Body of pancreas (tissue), 4 donors: Measurements from ENCODE around the gene GTF2F2. TPM values are rescaled to one million over a fixed set of nuclear protein-coding genes. Genes with fewer than 3 reads are reported as not detected.

Experiments
- ATAC-seq: fragments of 150-250 bp; one replicate; pipeline ENCODE4 v1.9.1; 2016
- DNase-seq, 4 donors: peaks; one replicate each; pipeline ENCODE4 v3.0.0-alpha.2; 2019
- H3K27ac ChIP-seq, 4 donors: fragments of 200-600 bp; sonication (generic); 1 replicate in 3 of 4; 2 replicates in 1 of 4; pipeline versions ENCODE4 v1.5.1 to v1.6.1; 2016 to 2019; ENCODE audit warnings: mild to moderate bottlenecking in 1 of 4, mixed read lengths in 1 of 4, moderate library complexity in 1 of 4
- H3K27me3 ChIP-seq, 2 donors: fragments of 200-600 bp; sonication (generic); one replicate each; pipeline ENCODE4 v1.6.0; 2016; ENCODE audit warnings: mild to moderate bottlenecking in 1 of 2
- H3K36me3 ChIP-seq, 2 donors: fragments of 200-600 bp; sonication (generic); replicated peaks in 1 of 2; 2 replicates each; pipeline ENCODE4 v1.5.1; 2016; ENCODE audit warnings: low read depth in 2 of 2; ENCODE audit not compliant: insufficient read depth in 1 of 2
- H3K4me1 ChIP-seq: fragments of 200-600 bp; sonication (generic); one replicate; pipeline ENCODE4 v1.6.0; 2016
- H3K4me3 ChIP-seq, 2 donors: fragments of 200-600 bp; sonication (generic); 1 replicate in 1 of 2; 2 replicates in 1 of 2; pipeline ENCODE4 v1.5.1; 2016 to 2019
- H3K9me3 ChIP-seq, 3 donors: fragments of 200-600 bp; sonication (generic); 1 replicate in 2 of 3; 2 replicates in 1 of 3; pipeline ENCODE4 v1.5.1; 2016
- CTCF ChIP-seq, 7 experiments: fragments of 450-650 bp in 4 of 7; fragments of 200-600 bp in 3 of 7; sonication (generic) in 3 of 7; IDR thresholded peaks; one replicate each; pipeline ENCODE4 v1.5.1; 2016 to 2019; ENCODE audit warnings: antibody characterized with exemption in 7 of 7
- POLR2A ChIP-seq, 3 donors: fragments of 450-650 bp; IDR thresholded peaks; one replicate each; pipeline ENCODE4 v1.6.1; 2016; ENCODE audit warnings: antibody characterized with exemption in 3 of 3, mild to moderate bottlenecking in 2 of 3
- WGBS, 2 donors: methylation state at CpG; one replicate each; pipeline ENCODE4 v1.1.5; 2017; 5-methylcytosine and 5-hydroxymethylcytosine counted together
- intact Hi-C: fragments of 100-400 bp; cut with DNase I; formaldehyde crosslinking; loops from one replicate; pipeline ENCODE4 v1.15.1; 2023
- total RNA-seq, 2 donors: library from RNA; depleted of rRNA; stranded (reverse); fragments of >200 nt; gene quantifications; one replicate each; pipeline ENCODE4 v1.1.0, GENCODE V29; 2016

Gene GTF2F2
- 1 to 10 TPM; 5.9 to 9.6 TPM for total RNA-seq

- no peaks in the 10 kb centered on the region for H3K36me3 ChIP-seq
- H3K27me3 ChIP-seq = no peaks in the 10 kb centered on the region
- no peaks in the 10 kb centered on the region for H3K9me3 ChIP-seq
- intact Hi-C loops = no loop called here
- H3K4me1 ChIP-seq = peaks cover 19% of the 10 kb centered on the region
- peak in 2 of 7 experiments; percentile 10 to 12 for TF ChIP-seq CTCF (IDR thresholded peaks at IDR 0.05)
- peak in 2 of 3 donors; percentile 61 to 62 for TF ChIP-seq POLR2A (IDR thresholded peaks at IDR 0.05)
- DNase-seq = peak; percentile 88 to 92 (median 91)
- 0 to 1% methylated on average over 34 to 53 of the region's 53 CpGs for WGBS, 2 donors
- peak; percentile 96 for ATAC-seq
- peak within 1 kb of the TSS; percentile 30 to 75 for H3K4me3 ChIP-seq
- H3K27ac ChIP-seq = peak within 1 kb of the TSS; percentile 66 to 87 (median 80)
Observed at GRCh38 chr13:45119991-45120864, at the start of gene GTF2F2. TSS of gene GTF2F2 (plus strand) at chr13:45120510. CDS start at chr13:45120656, 146 bp downstream.

GRCh38 chr13:45073809-45074208 is 46.5 kb upstream of the GTF2F2 start:
- TF ChIP-seq CTCF (IDR thresholded peaks at IDR 0.05) (no peak), POLR2A (IDR thresholded peaks at IDR 0.05) (no peak)
- DNase-seq (no peak), ATAC-seq (no peak)
- H3K9me3 ChIP-seq = no peaks in the 10 kb centered on the region
- no peak overlapping the region for H3K27ac ChIP-seq
- 71 to 76% methylated on average over 4 of the region's 4 CpGs for WGBS, 2 donors
- H3K4me3 ChIP-seq = no peak overlapping the region
- H3K4me1 ChIP-seq = no peaks in the 10 kb centered on the region
- no peaks in the 10 kb centered on the region for H3K36me3 ChIP-seq
- intact Hi-C loops = no loop called here
- H3K27me3 ChIP-seq = no peaks in the 10 kb centered on the region

- intact Hi-C loops = no loop called here
- H3K4me1 ChIP-seq = no peaks in the 10 kb centered on the region
- H3K9me3 ChIP-seq = no peaks in the 10 kb centered on the region
- no peak overlapping the region for H3K4me3 ChIP-seq
- 65 to 81% methylated on average over 6 of the region's 6 CpGs for WGBS, 2 donors
- H3K27me3 ChIP-seq = no peaks in the 10 kb centered on the region
- ATAC-seq (no peak), DNase-seq (no peak)
- TF ChIP-seq CTCF (IDR thresholded peaks at IDR 0.05) = no peak
- TF ChIP-seq POLR2A (IDR thresholded peaks at IDR 0.05) = no peak
- H3K36me3 ChIP-seq = no peaks in the 10 kb centered on the region
- no peak overlapping the region for H3K27ac ChIP-seq
Observed at GRCh38 chr13:45074721-45075120, 45.6 kb upstream of the GTF2F2 start.

- intact Hi-C loops = no loop called here
- H3K27ac ChIP-seq = no peak overlapping the region
- DNase-seq = no peak
- no peak for ATAC-seq
- H3K27me3 ChIP-seq = no peaks in the 10 kb centered on the region
- TF ChIP-seq POLR2A (IDR thresholded peaks at IDR 0.05) (no peak), CTCF (IDR thresholded peaks at IDR 0.05) (no peak)
- H3K4me1 ChIP-seq = no peaks in the 10 kb centered on the region
- H3K9me3 ChIP-seq = no peaks in the 10 kb centered on the region
- no peak overlapping the region for H3K4me3 ChIP-seq
- 72 to 79% methylated on average over 1 of the region's 1 CpG for WGBS, 2 donors
- H3K36me3 ChIP-seq = no peaks in the 10 kb centered on the region
Observed at GRCh38 chr13:45078003-45078402, 42.3 kb upstream of the GTF2F2 start.
